Colonic mucosa (tissue), 4 donors: ENCODE data around the gene DLG2. TPM values are rescaled to one million over a fixed set of nuclear protein-coding genes. Genes with fewer than 3 reads are reported as not detected.

Experiments used
- DNase-seq: peaks from one replicate; pipeline ENCODE4 v3.0.0-alpha.2; 2020
- H3K27ac ChIP-seq: fragments of 200-600 bp; one replicate; pipeline ENCODE4 v1.8.0; 2021
- H3K27me3 ChIP-seq: fragments of 200-600 bp; one replicate; pipeline ENCODE4 v1.8.0; 2021
- H3K36me3 ChIP-seq: fragments of 200-600 bp; one replicate; pipeline ENCODE4 v1.8.0; 2021
- H3K4me1 ChIP-seq: fragments of 200-600 bp; one replicate; pipeline ENCODE4 v1.8.0; 2021; ENCODE audit warnings: mild to moderate bottlenecking
- H3K4me3 ChIP-seq: fragments of 200-600 bp; one replicate; pipeline ENCODE4 v1.8.0; 2021
- H3K9ac ChIP-seq, 2 donors: one replicate each; pipeline ENCODE4 v1.7.0; 2013; ENCODE audit warnings: control low read depth in 2 of 2, low read depth in 2 of 2, low read length in 2 of 2
- H3K9me3 ChIP-seq: fragments of 200-600 bp; one replicate; pipeline ENCODE4 v1.8.0; 2021
- intact Hi-C: fragments of 100-400 bp; cut with DNase I; formaldehyde crosslinking; loops from one replicate; pipeline ENCODE4 v1.14.1; 2022
- total RNA-seq, 2 donors: library from RNA; stranded (reverse); fragmentation: NEBNext Ultra II Directional in 1 of 2; extraction: Animal tissue kit (Norgen Biotek cat#: 25700) in 1 of 2; gene quantifications; one replicate each; pipeline ENCODE4 v1.2.1, GENCODE V29; 2021
- TF ChIP-seq, protein P1 (sequence below): fragments of 200-600 bp; IDR thresholded peaks from one replicate; pipeline ENCODE4 v1.8.0; 2022; ENCODE audit warnings: antibody characterized with exemption, mild to moderate bottlenecking
- donor health status: healthy.
- donor health status: DM: no; HTN: no; CAD: no.
- donor health status: DM: no; HTN: no; CAD: no.

Gene DLG2
- total RNA-seq, 2 donors from 2014 or later = 1.4 to 3.3 TPM

- peaks cover 3% of the 10 kb centered on the region for H3K4me1 ChIP-seq
- no peaks in the 10 kb centered on the region for H3K9me3 ChIP-seq
- peak within 1 kb of the TSS; percentile 65 to 94 for H3K9ac ChIP-seq
- no peaks in the 10 kb centered on the region for H3K27me3 ChIP-seq
- no peaks in the 10 kb centered on the region for H3K36me3 ChIP-seq
- intact Hi-C loops = no loop called here
- H3K27ac ChIP-seq = peak within 1 kb of the TSS; percentile 84
- peak within 1 kb of the TSS; percentile 66 for H3K4me3 ChIP-seq
- DNase-seq = peak; percentile 93
- TF ChIP-seq, protein P1, sequence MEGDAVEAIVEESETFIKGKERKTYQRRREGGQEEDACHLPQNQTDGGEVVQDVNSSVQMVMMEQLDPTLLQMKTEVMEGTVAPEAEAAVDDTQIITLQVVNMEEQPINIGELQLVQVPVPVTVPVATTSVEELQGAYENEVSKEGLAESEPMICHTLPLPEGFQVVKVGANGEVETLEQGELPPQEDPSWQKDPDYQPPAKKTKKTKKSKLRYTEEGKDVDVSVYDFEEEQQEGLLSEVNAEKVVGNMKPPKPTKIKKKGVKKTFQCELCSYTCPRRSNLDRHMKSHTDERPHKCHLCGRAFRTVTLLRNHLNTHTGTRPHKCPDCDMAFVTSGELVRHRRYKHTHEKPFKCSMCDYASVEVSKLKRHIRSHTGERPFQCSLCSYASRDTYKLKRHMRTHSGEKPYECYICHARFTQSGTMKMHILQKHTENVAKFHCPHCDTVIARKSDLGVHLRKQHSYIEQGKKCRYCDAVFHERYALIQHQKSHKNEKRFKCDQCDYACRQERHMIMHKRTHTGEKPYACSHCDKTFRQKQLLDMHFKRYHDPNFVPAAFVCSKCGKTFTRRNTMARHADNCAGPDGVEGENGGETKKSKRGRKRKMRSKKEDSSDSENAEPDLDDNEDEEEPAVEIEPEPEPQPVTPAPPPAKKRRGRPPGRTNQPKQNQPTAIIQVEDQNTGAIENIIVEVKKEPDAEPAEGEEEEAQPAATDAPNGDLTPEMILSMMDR = no peak
Measured at GRCh38 chr11:85647604-85648299, 20.6 kb upstream of the DLG2 start, which contains the start of gene TMEM126A. Gene TMEM126A, plus strand, starts transcription at chr11:85647967. Its CDS starts 2,289 bp downstream, at chr11:85650256.

GRCh38 chr11:85647078-85647477 is 19.9 kb upstream of the DLG2 start:
- Histone ChIP-seq H3K27ac (peak overlapping the region; percentile 84), H3K9me3 (no peaks in the 10 kb centered on the region), H3K4me3 (peak overlapping the region; percentile 66), H3K9ac (peak overlapping the region in 1 of 2 donors; percentile 94), H3K36me3 (no peaks in the 10 kb centered on the region), H3K27me3 (no peaks in the 10 kb centered on the region), H3K4me1 (peaks cover 3% of the 10 kb centered on the region)
- TF ChIP-seq, protein P1 = no peak
- no peak for DNase-seq
- intact Hi-C loops = no loop called here

- Histone ChIP-seq H3K4me3 (no peak overlapping the region), H3K9ac (no peak overlapping the region), H3K9me3 (no peaks in the 10 kb centered on the region), H3K4me1 (no peaks in the 10 kb centered on the region), H3K27me3 (no peaks in the 10 kb centered on the region), H3K27ac (no peak overlapping the region), H3K36me3 (no peaks in the 10 kb centered on the region)
- DNase-seq = no peak
- TF ChIP-seq, protein P1 = no peak
- intact Hi-C loops = no loop called here
Measured at GRCh38 chr11:85643191-85643614, 16.1 kb upstream of the DLG2 start.

- intact Hi-C loops = no loop called here
- no peak for DNase-seq
- Histone ChIP-seq H3K4me1 (no peaks in the 10 kb centered on the region), H3K36me3 (peaks cover 6% of the 10 kb centered on the region), H3K4me3 (no peak overlapping the region), H3K9me3 (no peaks in the 10 kb centered on the region), H3K27me3 (no peaks in the 10 kb centered on the region), H3K9ac (no peak overlapping the region), H3K27ac (no peak overlapping the region)
- TF ChIP-seq, protein P1 = no peak
Measured at GRCh38 chr11:85634747-85635146, 7.6 kb upstream of the DLG2 start.

- H3K4me3 ChIP-seq = peak overlapping the region; percentile 58
- H3K9ac ChIP-seq = peak overlapping the region; percentile 70 to 90
- no peaks in the 10 kb centered on the region for H3K9me3 ChIP-seq
- peak overlapping the region; percentile 85 for H3K27ac ChIP-seq
- H3K4me1 ChIP-seq = peaks cover 6% of the 10 kb centered on the region
- intact Hi-C loops = no loop called here
- TF ChIP-seq, protein P1 = no peak
- H3K27me3 ChIP-seq = no peaks in the 10 kb centered on the region
- DNase-seq = peak; percentile 32
- H3K36me3 ChIP-seq = no peaks in the 10 kb centered on the region
Measured at GRCh38 chr11:85628771-85629341, 1.7 kb upstream of the DLG2 start.
